DOHH2 (cell line): Measurements from ENCODE around the gene FAM180A.

Experiments used
- H3F3A ChIP-seq: fragments of 200-600 bp; sonication (generic), shearing (Covaris generic); 2 replicates; pipeline ENCODE4 v1.6.0; 2016; ENCODE audit warnings: antibody characterized with exemption, mild to moderate bottlenecking; ENCODE audit not compliant: control insufficient read depth, insufficient read depth
- H3K27ac ChIP-seq: fragments of 200-600 bp; sonication (generic); 2 replicates; pipeline ENCODE4 v1.5.1; 2014; ENCODE audit warnings: low read depth, mild to moderate bottlenecking, low read length, moderate library complexity
- H3K27me3 ChIP-seq: fragments of 200-600 bp; sonication (generic); 2 replicates; pipeline ENCODE4 v1.6.1; 2014; ENCODE audit warnings: mild to moderate bottlenecking, low read length, mixed read lengths; ENCODE audit not compliant: control insufficient read depth
- H3K36me3 ChIP-seq: fragments of 200-600 bp; sonication (generic); 2 replicates; pipeline ENCODE4 v1.6.1; 2014; ENCODE audit warnings: mild to moderate bottlenecking, low read length, moderate library complexity, mixed read lengths; ENCODE audit not compliant: control insufficient read depth
- H3K4me1 ChIP-seq: fragments of 200-600 bp; sonication (generic); 2 replicates; pipeline ENCODE4 v1.6.1; 2014; ENCODE audit warnings: mild to moderate bottlenecking, low read length, mixed read lengths; ENCODE audit not compliant: control insufficient read depth
- H3K4me2 ChIP-seq: fragments of 200-600 bp; sonication (generic); 2 replicates; pipeline ENCODE4 v1.6.0; 2014; ENCODE audit warnings: mild to moderate bottlenecking, low read length, moderate library complexity
- H3K4me3 ChIP-seq: fragments of 200-600 bp; sonication (generic); 2 replicates; pipeline ENCODE4 v1.5.1; 2014; ENCODE audit warnings: mild to moderate bottlenecking, low read length, mixed read lengths
- H3K79me2 ChIP-seq: fragments of 200-600 bp; sonication (generic); 2 replicates; pipeline ENCODE4 v1.6.1; 2014; ENCODE audit warnings: mild to moderate bottlenecking, low read length, mixed read lengths; ENCODE audit not compliant: control insufficient read depth
- H3K9me2 ChIP-seq: fragments of 200-600 bp; sonication (generic); replicated peaks from 2 replicates; pipeline ENCODE4 v1.6.1; 2014; ENCODE audit warnings: mild to moderate bottlenecking, low read length, mixed read lengths; ENCODE audit not compliant: control insufficient read depth
- H3K9me3 ChIP-seq: fragments of 200-600 bp; sonication (generic); 2 replicates; pipeline ENCODE4 v1.6.1; 2014; ENCODE audit warnings: antibody characterized with exemption, low read length, mixed read lengths; ENCODE audit not compliant: control insufficient read depth, insufficient read depth
- H4K20me1 ChIP-seq: fragments of 200-600 bp; sonication (generic); 2 replicates; pipeline ENCODE4 v1.6.0; 2014; ENCODE audit warnings: low read depth, mild to moderate bottlenecking, antibody characterized with exemption, low read length, moderate library complexity; ENCODE audit not compliant: control insufficient read depth, insufficient read depth
- CTCF ChIP-seq: fragments of 200-600 bp; sonication (generic); IDR thresholded peaks from one replicate; pipeline ENCODE4 v1.5.1; 2014; ENCODE audit warnings: antibody characterized with exemption, mild to moderate bottlenecking, low read depth, low read length; ENCODE audit not compliant: poor library complexity, severe bottlenecking
- EZH2phosphoT487 ChIP-seq: fragments of 200-600 bp; sonication (generic); IDR thresholded peaks from 2 replicates; pipeline ENCODE4 v1.6.1; 2017; ENCODE audit warnings: borderline replicate concordance, mild to moderate bottlenecking, antibody characterized with exemption, low read length, moderate library complexity, mixed read lengths

FAM180A gene

GRCh38 chr7:135755351-135755753, 6.7 kb upstream of the FAM180A start:
- H4K20me1 ChIP-seq: no peaks in the 10 kb centered on the region
- H3K4me1 ChIP-seq: no peaks in the 10 kb centered on the region
- H3K9me2 ChIP-seq: no peaks in the 10 kb centered on the region
- no peak overlapping the region for H3K27ac ChIP-seq
- H3K27me3 ChIP-seq: peaks cover 11% of the 10 kb centered on the region; the same call in 1 of the 2 replicates
- no peaks in the 10 kb centered on the region for H3K79me2 ChIP-seq
- H3F3A ChIP-seq: no peaks in the 10 kb centered on the region
- TF ChIP-seq CTCF (no peak), EZH2phosphoT487 (no peak)
- H3K9me3 ChIP-seq: peaks cover 6% of the 10 kb centered on the region; the same call in 1 of the 2 replicates
- no peak overlapping the region for H3K4me2 ChIP-seq
- no peak overlapping the region for H3K4me3 ChIP-seq
- H3K36me3 ChIP-seq: no peaks in the 10 kb centered on the region

- no peaks in the 10 kb centered on the region for H3K79me2 ChIP-seq
- no peak for TF ChIP-seq CTCF
- no peak for TF ChIP-seq EZH2phosphoT487
- no peaks in the 10 kb centered on the region for H4K20me1 ChIP-seq
- H3K36me3 ChIP-seq: no peaks in the 10 kb centered on the region
- peaks cover 8% of the 10 kb centered on the region; the same call in 1 of the 2 replicates for H3K27me3 ChIP-seq
- peaks cover 6% of the 10 kb centered on the region; the same call in 1 of the 2 replicates for H3K9me3 ChIP-seq
- no peaks in the 10 kb centered on the region for H3K9me2 ChIP-seq
- no peak overlapping the region for H3K4me2 ChIP-seq
- H3K4me3 ChIP-seq: no peak overlapping the region
- no peaks in the 10 kb centered on the region for H3K4me1 ChIP-seq
- H3F3A ChIP-seq: no peaks in the 10 kb centered on the region
- H3K27ac ChIP-seq: no peak overlapping the region
Observed at GRCh38 chr7:135753616-135754413, 5.2 kb upstream of the FAM180A start.

- 0 out of 2 replicates have a peak, but pooled peaks cover 2% of the 10 kb centered on the region for H3K27me3 ChIP-seq
- H3K4me3 ChIP-seq: no peak overlapping the region
- H3F3A ChIP-seq: no peaks in the 10 kb centered on the region
- no peaks in the 10 kb centered on the region for H3K4me1 ChIP-seq
- H3K36me3 ChIP-seq: no peaks in the 10 kb centered on the region
- no peak for TF ChIP-seq CTCF
- TF ChIP-seq EZH2phosphoT487: no peak
- H3K9me3 ChIP-seq: no peaks in the 10 kb centered on the region
- H3K79me2 ChIP-seq: no peaks in the 10 kb centered on the region
- no peak overlapping the region for H3K4me2 ChIP-seq
- no peaks in the 10 kb centered on the region for H4K20me1 ChIP-seq
- no peaks in the 10 kb centered on the region for H3K9me2 ChIP-seq
- no peak overlapping the region for H3K27ac ChIP-seq
Observed at GRCh38 chr7:135747366-135747765, 1.2 kb downstream of the FAM180A start.
